Neural cell (in vitro differentiated cells): ENCODE data around the gene UNC5B. TPM values are rescaled to one million over a fixed set of nuclear protein-coding genes. Genes with fewer than 3 reads are reported as not detected.

ENCODE experiments used
- H2AFZ ChIP-seq: fragments of 200-600, 300-800 bp; sonication (generic), shearing (Covaris generic); 2 replicates; pipeline ENCODE4 v1.6.0; 2014; ENCODE audit warnings: low read depth, mild to moderate bottlenecking, antibody characterized with exemption, low read length, moderate library complexity
- H3F3A ChIP-seq: fragments of 200-600 bp; shearing (Covaris generic); 2 replicates; pipeline ENCODE4 v1.6.1; 2016; ENCODE audit warnings: mild to moderate bottlenecking, moderate library complexity, mixed read lengths, antibody characterized with exemption, low read length; ENCODE audit not compliant: insufficient read depth, poor library complexity, severe bottlenecking
- H3K27ac ChIP-seq: fragments of 200-600, 300-800 bp; sonication (generic), shearing (Covaris generic); 2 replicates; pipeline ENCODE4 v1.5.1; 2014; ENCODE audit warnings: mild to moderate bottlenecking, low read length, moderate library complexity
- H3K27me3 ChIP-seq: fragments of 300-800, 200-600 bp; sonication (generic), shearing (Covaris generic); 2 replicates; pipeline ENCODE4 v1.6.0; 2014; ENCODE audit warnings: mild to moderate bottlenecking, low read depth, low read length, moderate library complexity; ENCODE audit not compliant: insufficient read depth
- H3K36me3 ChIP-seq: fragments of 300-800, 200-600 bp; sonication (generic), shearing (Covaris generic); 2 replicates; pipeline ENCODE4 v1.5.1; 2014; ENCODE audit warnings: mild to moderate bottlenecking, antibody characterized with exemption, low read length, moderate library complexity; ENCODE audit not compliant: insufficient read depth
- H3K4me2 ChIP-seq: fragments of 300-800, 200-600 bp; sonication (generic), shearing (Covaris generic); 2 replicates; pipeline ENCODE4 v1.6.0; 2014; ENCODE audit warnings: mild to moderate bottlenecking, low read length
- H3K4me3 ChIP-seq: fragments of 300-800, 200-600 bp; sonication (generic), shearing (Covaris generic); 2 replicates; pipeline ENCODE4 v1.5.1; 2014; ENCODE audit warnings: mild to moderate bottlenecking, low read length, moderate library complexity
- H3K79me2 ChIP-seq: fragments of 200-600 bp; shearing (Covaris generic); replicated peaks from 2 replicates; pipeline ENCODE4 v1.6.0; 2014; ENCODE audit warnings: mild to moderate bottlenecking, low read length, moderate library complexity; ENCODE audit not compliant: insufficient read depth
- H3K9ac ChIP-seq: fragments of 300-800, 200-600 bp; sonication (generic), shearing (Covaris generic); 2 replicates; pipeline ENCODE4 v1.6.1; 2016; ENCODE audit warnings: mild to moderate bottlenecking, low read length, mixed read lengths
- H3K9me2 ChIP-seq: fragments of 200-600 bp; shearing (Covaris generic); 2 replicates; pipeline ENCODE4 v1.6.1; 2016; ENCODE audit warnings: mild to moderate bottlenecking, low read length, mixed read lengths; ENCODE audit not compliant: insufficient read depth
- H3K9me3 ChIP-seq: fragments of 200-600, 300-800 bp; sonication (generic), shearing (Covaris generic); 2 replicates; pipeline ENCODE4 v1.6.1; 2016; ENCODE audit warnings: mild to moderate bottlenecking, mixed run types, low read length, moderate library complexity, mixed read lengths
- H4K20me1 ChIP-seq: fragments of 200-600 bp; shearing (Covaris generic); 2 replicates; pipeline ENCODE4 v1.6.1; 2016; ENCODE audit warnings: mild to moderate bottlenecking, mixed run types; ENCODE audit not compliant: insufficient read depth
- EP300 ChIP-seq: fragments of 450-650 bp; conservative IDR thresholded peaks from 2 replicates; pipeline ENCODE4 v1.6.1; 2014; ENCODE audit warnings: antibody characterized with exemption, mild to moderate bottlenecking, moderate library complexity; ENCODE audit not compliant: poor library complexity, severe bottlenecking
- EZH2 ChIP-seq: fragments of 200-600, 300-800 bp; shearing (Covaris generic), sonication (generic); IDR thresholded peaks from 2 replicates; pipeline ENCODE4 v1.6.1; 2014; ENCODE audit warnings: antibody characterized with exemption, low read length, borderline replicate concordance, mild to moderate bottlenecking; ENCODE audit not compliant: insufficient read depth, poor library complexity, severe bottlenecking
- MXI1 ChIP-seq: fragments of 450-650 bp; conservative IDR thresholded peaks from 2 replicates; pipeline ENCODE4 v1.6.1; 2014; ENCODE audit warnings: antibody characterized with exemption, mild to moderate bottlenecking; ENCODE audit not compliant: poor library complexity, severe bottlenecking
- POLR2AphosphoS5 ChIP-seq: IDR thresholded peaks from 2 replicates; pipeline ENCODE4 v1.6.1; 2012
- RAD21 ChIP-seq: fragments of 450-650 bp; conservative IDR thresholded peaks from 2 replicates; pipeline ENCODE4 v1.6.1; 2014; ENCODE audit warnings: antibody characterized with exemption, mild to moderate bottlenecking, moderate library complexity
- SMC3 ChIP-seq: fragments of 450-650 bp; conservative IDR thresholded peaks from 2 replicates; pipeline ENCODE4 v1.6.1; 2014; ENCODE audit warnings: antibody characterized with exemption, mild to moderate bottlenecking, moderate library complexity; ENCODE audit not compliant: poor library complexity
- TAF1 ChIP-seq: IDR thresholded peaks from 2 replicates; pipeline ENCODE4 v1.6.1; 2012; ENCODE audit warnings: low read depth
- polyA plus RNA-seq: library from polyadenylated mRNA; depleted of rRNA; stranded (reverse); fragments of >200 nt; gene quantifications from 2 replicates; pipeline ENCODE4 v1.2.3, GENCODE V29; 2014
- TF ChIP-seq, protein P1 (sequence below): IDR thresholded peaks from 2 replicates; pipeline ENCODE4 v1.6.1; 2012; ENCODE audit warnings: borderline replicate concordance
- TF ChIP-seq, protein P2 (sequence below): fragments of 450-650 bp; IDR thresholded peaks from 2 replicates; pipeline ENCODE4 v1.5.1; 2014; ENCODE audit warnings: antibody characterized with exemption, mild to moderate bottlenecking, moderate library complexity; ENCODE audit not compliant: poor library complexity, severe bottlenecking

The UNC5B gene
- polyA plus RNA-seq, 1 donor from 2014 or later, result 2.0 TPM

DNA sequence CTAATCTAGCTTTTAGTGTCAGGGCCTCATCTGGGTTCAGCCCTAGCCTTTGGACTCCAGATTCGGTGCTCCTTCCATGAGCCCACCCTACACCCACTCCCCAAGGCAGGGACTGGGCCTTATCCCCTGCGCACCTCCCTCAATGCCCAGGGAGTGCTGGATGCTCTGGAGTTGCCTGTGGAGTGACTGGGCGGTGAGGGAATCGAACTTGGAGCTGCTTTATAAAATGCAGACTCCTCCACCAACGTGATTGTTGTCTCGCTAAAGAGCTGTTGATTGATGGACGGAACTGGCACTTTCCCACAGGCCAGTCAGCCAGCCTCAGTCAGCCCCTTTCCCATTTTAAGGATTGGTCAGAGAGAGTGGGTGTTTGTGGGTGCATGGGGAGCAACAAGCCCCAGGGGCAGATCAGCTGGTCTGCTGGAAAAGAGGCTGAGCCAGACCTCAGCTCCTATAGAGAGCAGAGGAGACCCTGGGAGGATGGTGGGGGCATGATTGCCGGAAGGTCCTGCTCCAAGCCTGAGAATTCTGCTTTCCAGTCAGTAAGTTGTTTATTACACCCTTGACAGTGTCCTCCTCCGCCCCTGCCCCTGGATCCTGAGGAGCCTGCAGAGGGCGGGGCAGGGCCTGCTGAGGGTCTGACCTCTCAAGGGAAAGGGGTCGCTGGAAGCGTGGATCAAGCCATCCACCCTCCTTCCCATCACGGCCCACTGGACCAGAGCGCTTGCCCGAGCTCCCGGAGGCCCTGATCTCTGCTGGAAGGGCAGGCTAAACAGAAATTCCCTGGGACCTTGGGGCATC, 16.7 kb downstream of the UNC5B start:
- Histone ChIP-seq H3K9ac (no peak overlapping the region), H3K79me2 (no peaks in the 10 kb centered on the region), H2AFZ (no peak overlapping the region), H3K27me3 (no peaks in the 10 kb centered on the region), H3K36me3 (no peaks in the 10 kb centered on the region), H4K20me1 (no peaks in the 10 kb centered on the region), H3K4me3 (no peak overlapping the region), H3K4me2 (no peak overlapping the region), H3F3A (no peaks in the 10 kb centered on the region), H3K9me3 (no peaks in the 10 kb centered on the region), H3K27ac (no peak overlapping the region), H3K9me2 (no peaks in the 10 kb centered on the region)
- TF ChIP-seq EP300, result no peak
- no peak for TF ChIP-seq MXI1
- TF ChIP-seq, protein P1, sequence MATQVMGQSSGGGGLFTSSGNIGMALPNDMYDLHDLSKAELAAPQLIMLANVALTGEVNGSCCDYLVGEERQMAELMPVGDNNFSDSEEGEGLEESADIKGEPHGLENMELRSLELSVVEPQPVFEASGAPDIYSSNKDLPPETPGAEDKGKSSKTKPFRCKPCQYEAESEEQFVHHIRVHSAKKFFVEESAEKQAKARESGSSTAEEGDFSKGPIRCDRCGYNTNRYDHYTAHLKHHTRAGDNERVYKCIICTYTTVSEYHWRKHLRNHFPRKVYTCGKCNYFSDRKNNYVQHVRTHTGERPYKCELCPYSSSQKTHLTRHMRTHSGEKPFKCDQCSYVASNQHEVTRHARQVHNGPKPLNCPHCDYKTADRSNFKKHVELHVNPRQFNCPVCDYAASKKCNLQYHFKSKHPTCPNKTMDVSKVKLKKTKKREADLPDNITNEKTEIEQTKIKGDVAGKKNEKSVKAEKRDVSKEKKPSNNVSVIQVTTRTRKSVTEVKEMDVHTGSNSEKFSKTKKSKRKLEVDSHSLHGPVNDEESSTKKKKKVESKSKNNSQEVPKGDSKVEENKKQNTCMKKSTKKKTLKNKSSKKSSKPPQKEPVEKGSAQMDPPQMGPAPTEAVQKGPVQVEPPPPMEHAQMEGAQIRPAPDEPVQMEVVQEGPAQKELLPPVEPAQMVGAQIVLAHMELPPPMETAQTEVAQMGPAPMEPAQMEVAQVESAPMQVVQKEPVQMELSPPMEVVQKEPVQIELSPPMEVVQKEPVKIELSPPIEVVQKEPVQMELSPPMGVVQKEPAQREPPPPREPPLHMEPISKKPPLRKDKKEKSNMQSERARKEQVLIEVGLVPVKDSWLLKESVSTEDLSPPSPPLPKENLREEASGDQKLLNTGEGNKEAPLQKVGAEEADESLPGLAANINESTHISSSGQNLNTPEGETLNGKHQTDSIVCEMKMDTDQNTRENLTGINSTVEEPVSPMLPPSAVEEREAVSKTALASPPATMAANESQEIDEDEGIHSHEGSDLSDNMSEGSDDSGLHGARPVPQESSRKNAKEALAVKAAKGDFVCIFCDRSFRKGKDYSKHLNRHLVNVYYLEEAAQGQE, result no peak
- TF ChIP-seq SMC3, result no peak
- TF ChIP-seq EZH2, result no peak
- no peak for TF ChIP-seq POLR2AphosphoS5
- no peak for TF ChIP-seq TAF1
- no peak for TF ChIP-seq RAD21
- TF ChIP-seq, protein P2, sequence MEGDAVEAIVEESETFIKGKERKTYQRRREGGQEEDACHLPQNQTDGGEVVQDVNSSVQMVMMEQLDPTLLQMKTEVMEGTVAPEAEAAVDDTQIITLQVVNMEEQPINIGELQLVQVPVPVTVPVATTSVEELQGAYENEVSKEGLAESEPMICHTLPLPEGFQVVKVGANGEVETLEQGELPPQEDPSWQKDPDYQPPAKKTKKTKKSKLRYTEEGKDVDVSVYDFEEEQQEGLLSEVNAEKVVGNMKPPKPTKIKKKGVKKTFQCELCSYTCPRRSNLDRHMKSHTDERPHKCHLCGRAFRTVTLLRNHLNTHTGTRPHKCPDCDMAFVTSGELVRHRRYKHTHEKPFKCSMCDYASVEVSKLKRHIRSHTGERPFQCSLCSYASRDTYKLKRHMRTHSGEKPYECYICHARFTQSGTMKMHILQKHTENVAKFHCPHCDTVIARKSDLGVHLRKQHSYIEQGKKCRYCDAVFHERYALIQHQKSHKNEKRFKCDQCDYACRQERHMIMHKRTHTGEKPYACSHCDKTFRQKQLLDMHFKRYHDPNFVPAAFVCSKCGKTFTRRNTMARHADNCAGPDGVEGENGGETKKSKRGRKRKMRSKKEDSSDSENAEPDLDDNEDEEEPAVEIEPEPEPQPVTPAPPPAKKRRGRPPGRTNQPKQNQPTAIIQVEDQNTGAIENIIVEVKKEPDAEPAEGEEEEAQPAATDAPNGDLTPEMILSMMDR, result no peak

DNA sequence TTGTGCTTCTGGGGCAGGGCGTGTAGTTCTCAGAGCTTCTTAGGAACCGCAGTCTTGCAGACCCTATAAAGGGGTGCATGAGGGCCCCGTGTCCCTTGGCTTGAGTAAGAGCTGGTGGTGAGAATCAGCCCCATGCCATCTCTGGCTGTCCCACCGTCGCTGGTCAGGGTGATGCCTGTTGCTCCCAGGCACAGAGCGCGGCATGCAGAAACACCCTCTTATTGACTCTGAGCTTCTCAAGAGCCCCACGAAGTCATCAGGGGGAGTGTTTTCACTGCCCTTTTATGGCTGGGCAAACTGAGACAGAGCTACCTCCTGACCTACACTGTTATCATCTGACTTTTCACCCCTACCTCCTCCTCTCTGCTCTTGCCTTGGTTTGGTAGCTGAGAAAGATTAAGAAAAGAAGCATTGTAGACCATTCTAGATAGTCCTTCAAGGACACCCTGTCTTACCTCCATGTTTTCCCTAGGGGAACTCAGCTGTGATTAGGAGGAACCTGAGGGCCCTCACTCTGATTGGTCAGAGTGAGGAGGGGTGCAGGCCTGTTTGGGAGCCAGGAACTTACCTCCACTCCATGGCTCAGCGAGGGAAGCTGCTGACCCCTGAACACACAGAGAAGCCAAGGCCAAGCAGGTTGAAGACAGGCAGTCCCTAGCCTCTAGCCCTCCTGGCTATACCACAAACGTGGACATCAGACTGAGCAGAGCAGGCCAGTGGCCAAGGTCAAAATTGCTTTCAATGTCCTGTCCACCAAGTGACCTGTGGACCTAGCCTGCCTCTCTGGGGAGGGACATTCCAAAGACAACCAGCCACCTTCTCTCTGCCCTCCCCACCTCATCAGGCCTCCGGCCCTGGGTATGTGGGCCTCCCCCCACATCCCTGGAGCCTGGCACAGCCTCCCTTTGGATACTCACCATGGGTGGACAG, 17.6 kb downstream of the UNC5B start:
- no peaks in the 10 kb centered on the region for H3K9me3 ChIP-seq
- no peaks in the 10 kb centered on the region for H3K9me2 ChIP-seq
- H3F3A ChIP-seq, result no peaks in the 10 kb centered on the region
- H3K4me2 ChIP-seq, result no peak overlapping the region
- H3K79me2 ChIP-seq, result no peaks in the 10 kb centered on the region
- H3K4me3 ChIP-seq, result no peak overlapping the region
- no peak overlapping the region for H2AFZ ChIP-seq
- no peaks in the 10 kb centered on the region for H3K36me3 ChIP-seq
- no peaks in the 10 kb centered on the region for H4K20me1 ChIP-seq
- TF ChIP-seq RAD21, result no peak
- no peak for TF ChIP-seq EP300
- no peak for TF ChIP-seq TAF1
- no peak for TF ChIP-seq POLR2AphosphoS5
- TF ChIP-seq, protein P2, result no peak
- TF ChIP-seq SMC3, result no peak
- TF ChIP-seq, protein P1, result no peak
- no peak for TF ChIP-seq MXI1
- TF ChIP-seq EZH2, result no peak
- H3K27ac ChIP-seq, result no peak overlapping the region
- H3K27me3 ChIP-seq, result no peaks in the 10 kb centered on the region
- H3K9ac ChIP-seq, result no peak overlapping the region
